ENCODE results near the gene CSPG4. TPM values are rescaled to one million over a fixed set of nuclear protein-coding genes. Genes with fewer than 3 reads are reported as not detected.

CSPG4 gene
- total and polyA plus RNA-seq, 2 of the 4 experiments (the other 2 are of a cell fraction): 12.4 to 28.4 TPM

DNA sequence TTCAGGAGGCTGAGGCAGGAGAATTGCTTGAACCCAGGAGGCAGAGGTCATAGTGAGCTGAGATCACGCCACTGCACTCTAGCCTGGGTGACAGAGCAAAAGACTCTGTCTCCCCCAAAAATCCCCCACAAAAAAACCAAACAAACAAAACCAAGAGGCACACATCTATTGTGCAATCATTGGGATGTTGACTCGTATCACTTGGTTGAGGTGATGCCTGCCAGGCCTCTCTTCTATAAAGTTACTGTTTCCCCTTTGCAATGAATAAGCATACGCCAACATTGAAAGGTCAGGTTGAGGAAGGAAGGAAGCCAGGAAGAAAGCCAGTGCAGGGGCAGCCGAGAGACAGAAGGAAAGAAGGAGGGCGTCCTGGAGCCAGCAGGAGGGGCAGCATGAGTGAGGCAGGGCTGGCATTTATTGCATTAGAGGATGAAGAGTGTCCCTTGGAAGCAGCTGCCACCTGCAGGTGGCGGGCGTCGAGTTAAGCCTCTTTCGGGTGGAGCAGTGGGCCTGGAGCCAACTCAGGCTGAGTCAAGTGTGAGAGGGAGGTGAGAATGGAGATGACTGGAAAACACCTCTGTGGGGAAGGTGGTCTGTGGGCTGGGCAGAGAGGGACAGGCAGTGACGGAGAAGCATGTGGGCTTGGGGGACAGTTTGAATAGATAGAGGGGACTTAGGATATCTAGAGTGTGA is 8.3 kb upstream of the CSPG4 start:
- no peak overlapping the region for H2AFZ ChIP-seq (replicated peaks; ENCODE audit: low read length, poor library complexity)
- no peak overlapping the region for H4K91ac ChIP-seq (ENCODE audit: insufficient read depth, low read depth, low read length)
- WGBS, 2 experiments (ENCODE audit: extremely low coverage in 2 of 2, insufficient read length in 1 of 2): 55% methylated on average over 8 of the region's 10 CpGs; no CpG with 5 or more reads in 1 of the 2 experiments
- no peak overlapping the region for H3K9ac ChIP-seq (ENCODE audit: low read depth, low read length)
- no peak overlapping the region for H2AK9ac ChIP-seq (replicated peaks; ENCODE audit: low read depth, low read length, poor library complexity)
- H2BK5ac ChIP-seq (ENCODE audit: low read depth, low read length, poor library complexity, severe bottlenecking): no peak overlapping the region
- BruUV-seq (replicated peaks): no TSS peak
- H3K18ac ChIP-seq (ENCODE audit: low read depth, low read length): no peak overlapping the region
- ATAC-seq (ENCODE audit: low read depth) (no peak), DNase-seq (no peak)
- POLR2A ChIA-PET (ENCODE audit: unreplicated experiment): no interaction called here
- peak; percentile 95 for TF ChIP-seq CEBPB (IDR thresholded peaks at IDR 0.05; ENCODE audit: low read depth, low read length)
- no peak for TF ChIP-seq CHD1 (IDR thresholded peaks at IDR 0.05; ENCODE audit: low read depth, low read length)
- no peak for TF ChIP-seq FOS (IDR thresholded peaks at IDR 0.05; ENCODE audit: low read depth, low read length)
- TF ChIP-seq POLR2A (IDR thresholded peaks at IDR 0.05; ENCODE audit: low read depth, low read length): no peak
- TF ChIP-seq BHLHE40 (IDR thresholded peaks at IDR 0.05; ENCODE audit: low read depth, low read length): no peak
- no peak for TF ChIP-seq MXI1 (IDR thresholded peaks at IDR 0.05; ENCODE audit: borderline replicate concordance, low read depth, low read length)
- TF ChIP-seq, protein P1, sequence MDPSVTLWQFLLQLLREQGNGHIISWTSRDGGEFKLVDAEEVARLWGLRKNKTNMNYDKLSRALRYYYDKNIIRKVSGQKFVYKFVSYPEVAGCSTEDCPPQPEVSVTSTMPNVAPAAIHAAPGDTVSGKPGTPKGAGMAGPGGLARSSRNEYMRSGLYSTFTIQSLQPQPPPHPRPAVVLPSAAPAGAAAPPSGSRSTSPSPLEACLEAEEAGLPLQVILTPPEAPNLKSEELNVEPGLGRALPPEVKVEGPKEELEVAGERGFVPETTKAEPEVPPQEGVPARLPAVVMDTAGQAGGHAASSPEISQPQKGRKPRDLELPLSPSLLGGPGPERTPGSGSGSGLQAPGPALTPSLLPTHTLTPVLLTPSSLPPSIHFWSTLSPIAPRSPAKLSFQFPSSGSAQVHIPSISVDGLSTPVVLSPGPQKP (IDR thresholded peaks at IDR 0.05; ENCODE audit: borderline replicate concordance, low read depth, low read length): no peak
- no peak for TF ChIP-seq RFX5 (IDR thresholded peaks at IDR 0.05; ENCODE audit: low read depth, low read length)
- intact Hi-C loops (cut with micrococcal nuclease): no loop called here
- dilution Hi-C loops (cut with HindIII; ENCODE audit: low sequenced_read_pairs, unreplicated experiment): no loop called here
- H3K4me3 ChIP-seq (ENCODE audit: insufficient read depth, low read depth, low read length): no peak overlapping the region
- H2BK15ac ChIP-seq (ENCODE audit: low read depth, low read length): no peak overlapping the region
- no peak overlapping the region for H3K4ac ChIP-seq (ENCODE audit: low read depth, low read length)
- in situ Hi-C loops (cut with MboI; ENCODE audit: low sequenced_read_pairs): loop anchor here (10.0 kb wide), 1 partner anchor 56 kb away; no protein-coding TSS in a partner anchor
- no peaks in the 10 kb centered on the region; a peak in 1 of 4 replicates for H3K79me1 ChIP-seq (ENCODE audit: low read depth in 1 of 2, low read length in 2 of 2)
- H3K9me1 ChIP-seq (ENCODE audit: insufficient read depth, low read length): peaks cover 13% of the 10 kb centered on the region
- H2BK20ac ChIP-seq (ENCODE audit: low read depth, low read length): no peak overlapping the region
- no peak overlapping the region for H2BK120ac ChIP-seq (ENCODE audit: low read depth, low read length)
- no peak overlapping the region for H3K23ac ChIP-seq (ENCODE audit: low read depth, low read length)
- H3K4me1 ChIP-seq (ENCODE audit: control insufficient read depth, insufficient read depth, low read length): peaks cover 21% of the 10 kb centered on the region
- H3K27me3 ChIP-seq (ENCODE audit: control insufficient read depth, insufficient read depth, low read length): no peaks in the 10 kb centered on the region
- H3K36me3 ChIP-seq (ENCODE audit: control insufficient read depth, insufficient read depth, low read length): no peaks in the 10 kb centered on the region
- no peak overlapping the region for H3K4me2 ChIP-seq (ENCODE audit: low read depth, low read length)
- peaks cover 5% of the 10 kb centered on the region; the same call in 1 of the 2 replicates for H4K20me1 ChIP-seq (ENCODE audit: insufficient read depth, low read length)
- H3K14ac ChIP-seq (replicated peaks; ENCODE audit: low read depth, low read length): no peak overlapping the region
- H4K8ac ChIP-seq (ENCODE audit: low read depth in 2 of 2, low read length in 2 of 2): no peak overlapping the region
- H3K56ac ChIP-seq (ENCODE audit: extremely low read depth, insufficient read depth, low read length): no peak overlapping the region
- no peak overlapping the region for H3K27ac ChIP-seq (ENCODE audit: insufficient read depth, low read length)
- no peaks in the 10 kb centered on the region for H3K9me3 ChIP-seq (ENCODE audit: control insufficient read depth, insufficient read depth, low read length)
- H4K5ac ChIP-seq (ENCODE audit: low read depth, low read length): no peak overlapping the region
- CTCF ChIA-PET: no interaction called here
- peak overlapping the region; percentile 72 for H2AK5ac ChIP-seq (ENCODE audit: low read depth, low read length)

Data from IMR-90 (cell line).